Trophoblast cell (in vitro differentiated cells and primary cell): ENCODE data around the gene TMPRSS7.

Source experiments
- DNase-seq, 2 donors: peaks; one replicate each; pipeline ENCODE4 v3.0.0-alpha.2; 2016
- H2AFZ ChIP-seq: 2 replicates; pipeline ENCODE4 v1.6.1; 2013; ENCODE audit warnings: low read length, moderate library complexity, mild to moderate bottlenecking; ENCODE audit not compliant: insufficient read depth, poor library complexity
- H2AK5ac ChIP-seq: 2 replicates; pipeline ENCODE4 v1.6.1; 2013; ENCODE audit warnings: mild to moderate bottlenecking, low read length
- H2BK120ac ChIP-seq: 2 replicates; pipeline ENCODE4 v1.6.1; 2013; ENCODE audit warnings: low read length, mild to moderate bottlenecking, moderate library complexity; ENCODE audit not compliant: insufficient read depth, poor library complexity
- H2BK12ac ChIP-seq: 2 replicates; pipeline ENCODE4 v1.6.1; 2013; ENCODE audit warnings: mild to moderate bottlenecking, low read length, moderate library complexity
- H2BK5ac ChIP-seq: 2 replicates; pipeline ENCODE4 v1.6.1; 2013; ENCODE audit warnings: low read length, low read depth, moderate library complexity, mild to moderate bottlenecking; ENCODE audit not compliant: poor library complexity
- H3K14ac ChIP-seq: 2 replicates; pipeline ENCODE4 v1.6.1; 2013; ENCODE audit warnings: mild to moderate bottlenecking, low read length
- H3K18ac ChIP-seq: 2 replicates; pipeline ENCODE4 v1.6.1; 2013; ENCODE audit warnings: mild to moderate bottlenecking, low read length
- H3K23ac ChIP-seq: 2 replicates; pipeline ENCODE4 v1.6.1; 2013; ENCODE audit warnings: low read length
- H3K27ac ChIP-seq: 2 replicates; pipeline ENCODE4 v1.5.1; 2013; ENCODE audit warnings: low read depth, mild to moderate bottlenecking, inconsistent platforms, low read length, moderate library complexity
- H3K27me3 ChIP-seq: 2 replicates; pipeline ENCODE4 v1.6.1; 2013; ENCODE audit warnings: inconsistent platforms, mild to moderate bottlenecking, low read length, moderate library complexity; ENCODE audit not compliant: insufficient read depth
- H3K36me3 ChIP-seq, 2 experiments: 1 replicate in 1 of 2; 2 replicates in 1 of 2; pipeline ENCODE4 v1.6.1; 2013; ENCODE audit warnings: low read length in 2 of 2, mild to moderate bottlenecking in 2 of 2, moderate library complexity in 1 of 2; ENCODE audit not compliant: insufficient read depth in 2 of 2, control insufficient read depth in 1 of 2
- H3K4ac ChIP-seq: 2 replicates; pipeline ENCODE4 v1.6.1; 2013; ENCODE audit warnings: low read depth, mild to moderate bottlenecking, low read length, moderate library complexity
- H3K4me1 ChIP-seq, 2 experiments: 1 replicate in 1 of 2; 2 replicates in 1 of 2; pipeline ENCODE4 v1.6.1; 2013; ENCODE audit warnings: low read length in 2 of 2, mild to moderate bottlenecking in 2 of 2, moderate library complexity in 1 of 2; ENCODE audit not compliant: insufficient read depth in 2 of 2, control insufficient read depth in 1 of 2
- H3K4me2 ChIP-seq: 2 replicates; pipeline ENCODE4 v1.6.1; 2013; ENCODE audit warnings: inconsistent platforms, mild to moderate bottlenecking, low read length, moderate library complexity
- H3K4me3 ChIP-seq: 2 replicates; pipeline ENCODE4 v1.5.1; 2013; ENCODE audit warnings: mild to moderate bottlenecking, low read depth, low read length, inconsistent platforms
- H3K79me1 ChIP-seq: one replicate; pipeline ENCODE4 v1.6.1; 2013; ENCODE audit warnings: low read length
- H3K79me2 ChIP-seq: 2 replicates; pipeline ENCODE4 v1.6.1; 2013; ENCODE audit warnings: low read length, mild to moderate bottlenecking; ENCODE audit not compliant: control insufficient read depth, insufficient read depth, poor library complexity
- H3K9ac ChIP-seq: 2 replicates; pipeline ENCODE4 v1.6.1; 2013; ENCODE audit warnings: mild to moderate bottlenecking, low read length
- H3K9me3 ChIP-seq: 2 replicates; pipeline ENCODE4 v1.6.1; 2013; ENCODE audit warnings: low read depth, mild to moderate bottlenecking, control low read depth, inconsistent platforms, low read length; ENCODE audit not compliant: insufficient read depth
- H4K12ac ChIP-seq: 2 replicates; pipeline ENCODE4 v1.6.1; 2013; ENCODE audit warnings: low read depth, mild to moderate bottlenecking, low read length, moderate library complexity
- H4K8ac ChIP-seq: 2 replicates; pipeline ENCODE4 v1.6.1; 2013; ENCODE audit warnings: low read depth, mild to moderate bottlenecking, low read length, moderate library complexity
- H4K91ac ChIP-seq: one replicate; pipeline ENCODE4 v1.6.1; 2013; ENCODE audit warnings: low read depth, mild to moderate bottlenecking, low read length, moderate library complexity
- WGBS: extraction: QIAGEN DNeasy Blood & Tissue Kit; methylation state at CpG from one replicate; pipeline ENCODE4 v1.1.7; 2013; ENCODE audit warnings: missing lambda C conversion rate; ENCODE audit not compliant: insufficient read length, insufficient coverage; ENCODE audit errors: extremely low coverage; 5-methylcytosine and 5-hydroxymethylcytosine counted together

TMPRSS7 gene

DNA sequence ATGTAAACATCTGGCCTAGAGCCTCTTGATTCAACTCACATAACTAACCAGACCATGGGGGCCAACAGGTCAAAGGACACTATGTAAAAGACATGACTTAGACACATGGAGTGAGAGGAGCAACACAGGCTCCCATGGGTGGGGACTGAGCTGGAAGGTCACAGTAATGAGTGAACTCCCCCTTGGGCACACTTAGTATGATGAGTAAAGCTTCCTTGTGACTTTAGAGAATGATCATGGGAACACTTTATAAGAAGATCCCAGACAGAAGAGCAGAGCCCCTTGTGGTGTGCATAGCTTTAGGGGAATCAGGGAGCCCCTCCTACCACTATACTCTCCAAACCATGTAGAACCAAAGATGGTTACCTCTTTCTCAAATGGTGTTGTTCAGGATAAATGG is 88.3 kb downstream of the TMPRSS7 start:
- Histone ChIP-seq H3K14ac (no peak overlapping the region), H4K12ac (no peak overlapping the region), H2BK12ac (no peak overlapping the region), H3K36me3 (peaks cover 3 to 6% of the 10 kb centered on the region in 2 experiments), H3K27ac (no peak overlapping the region), H4K8ac (no peak overlapping the region), H3K18ac (no peak overlapping the region), H3K4me2 (no peak overlapping the region), H2AFZ (no peak overlapping the region), H3K79me2 (no peaks in the 10 kb centered on the region), H2BK5ac (no peak overlapping the region), H3K79me1 (peaks cover 9% of the 10 kb centered on the region), H3K9ac (no peak overlapping the region), H3K4me1 (peaks cover 7 to 9% of the 10 kb centered on the region in 2 experiments), H2BK120ac (no peak overlapping the region), H3K9me3 (no peaks in the 10 kb centered on the region), H3K4ac (no peak overlapping the region), H3K4me3 (no peak overlapping the region), H2AK5ac (no peak overlapping the region), H3K27me3 (no peaks in the 10 kb centered on the region), H3K23ac (no peak overlapping the region), H4K91ac (no peak overlapping the region)
- no peak for DNase-seq

DNA sequence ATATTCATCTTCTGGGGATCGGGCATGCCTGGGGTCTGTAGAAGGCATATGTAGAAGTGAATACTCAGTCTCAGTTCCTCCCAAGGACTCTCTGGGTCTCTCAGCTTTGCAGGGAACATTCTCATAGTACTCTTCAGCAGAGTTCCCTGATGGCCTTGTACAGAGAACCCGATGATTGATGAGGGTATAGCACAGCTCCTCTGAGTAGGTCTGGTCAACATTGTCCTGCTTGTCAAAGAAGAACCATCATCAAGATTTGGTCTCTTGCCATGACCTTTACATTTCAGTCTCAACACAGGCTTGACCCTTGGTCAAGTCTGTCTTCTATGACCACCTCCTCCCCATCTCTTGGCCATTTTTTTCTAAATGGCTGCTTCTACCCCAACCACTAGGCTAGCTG is 89.0 kb downstream of the TMPRSS7 start:
- no peaks in the 10 kb centered on the region for H3K9me3 ChIP-seq
- H2BK5ac ChIP-seq = no peak overlapping the region
- H3K36me3 ChIP-seq = peaks cover 2 to 6% of the 10 kb centered on the region in 2 experiments
- H2BK12ac ChIP-seq = no peak overlapping the region
- no peak overlapping the region for H3K23ac ChIP-seq
- peaks cover 7 to 9% of the 10 kb centered on the region in 2 experiments for H3K4me1 ChIP-seq
- H2BK120ac ChIP-seq = no peak overlapping the region
- H4K8ac ChIP-seq = no peak overlapping the region
- peaks cover 9% of the 10 kb centered on the region for H3K79me1 ChIP-seq
- no peak for DNase-seq
- no peaks in the 10 kb centered on the region for H3K79me2 ChIP-seq
- H3K18ac ChIP-seq = no peak overlapping the region
- H4K12ac ChIP-seq = no peak overlapping the region
- no peak overlapping the region for H2AFZ ChIP-seq
- H3K4me2 ChIP-seq = no peak overlapping the region
- H4K91ac ChIP-seq = no peak overlapping the region
- no peak overlapping the region for H3K14ac ChIP-seq
- no peak overlapping the region for H3K9ac ChIP-seq
- no peaks in the 10 kb centered on the region for H3K27me3 ChIP-seq
- WGBS = no CpG with 5 or more reads among the region's 2 CpGs
- H3K4me3 ChIP-seq = no peak overlapping the region
- no peak overlapping the region for H3K4ac ChIP-seq
- no peak overlapping the region for H2AK5ac ChIP-seq
- no peak overlapping the region for H3K27ac ChIP-seq

DNA sequence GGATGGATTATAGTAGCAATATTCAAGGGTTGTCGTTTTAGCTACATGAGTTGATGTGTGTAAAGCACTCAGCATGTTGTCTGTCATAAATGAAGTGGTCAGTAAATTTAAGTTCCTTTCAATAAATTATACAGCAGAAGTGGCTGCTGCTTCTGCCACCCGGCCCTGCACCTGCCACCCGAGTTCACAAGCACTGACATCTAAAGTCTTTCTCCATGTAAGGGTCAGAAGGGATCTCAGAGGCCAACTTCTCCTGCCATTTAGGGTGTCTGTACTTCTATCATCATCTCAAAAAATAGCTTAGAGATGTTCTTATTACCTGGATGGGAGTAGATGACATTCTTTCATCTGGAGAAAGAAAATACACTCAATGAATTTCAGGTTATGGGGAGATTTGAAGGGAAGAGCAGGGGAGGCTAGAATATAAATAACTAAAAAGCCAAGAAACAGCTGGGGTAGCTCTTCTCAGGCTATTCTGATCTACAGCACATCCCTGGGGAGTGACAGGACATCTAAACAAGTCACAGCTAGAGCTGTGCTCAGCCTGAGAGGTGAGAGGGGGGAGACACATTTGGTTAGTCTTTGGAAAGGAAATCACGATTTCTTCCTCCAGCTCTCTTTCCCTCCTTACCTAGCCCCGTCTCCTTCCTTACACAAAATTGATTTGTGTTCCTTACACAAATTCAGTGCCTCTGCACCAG is 90.5 kb downstream of the TMPRSS7 start:
- Histone ChIP-seq H3K27me3 (no peaks in the 10 kb centered on the region), H3K4ac (no peak overlapping the region), H2BK120ac (no peak overlapping the region), H3K9me3 (no peaks in the 10 kb centered on the region), H2AK5ac (no peak overlapping the region), H3K14ac (no peak overlapping the region), H3K4me2 (no peak overlapping the region), H4K91ac (no peak overlapping the region), H3K4me1 (peaks cover 7 to 12% of the 10 kb centered on the region in 2 experiments), H2BK12ac (no peak overlapping the region), H3K18ac (no peak overlapping the region), H3K27ac (no peak overlapping the region), H2AFZ (no peak overlapping the region), H3K79me2 (no peaks in the 10 kb centered on the region), H4K12ac (no peak overlapping the region), H3K79me1 (peaks cover 9% of the 10 kb centered on the region), H2BK5ac (no peak overlapping the region), H4K8ac (no peak overlapping the region), H3K23ac (no peak overlapping the region), H3K36me3 (peaks cover 0 to 6% of the 10 kb centered on the region in 2 experiments), H3K4me3 (no peak overlapping the region), H3K9ac (no peak overlapping the region)
- no peak for DNase-seq
- no CpG with 5 or more reads among the region's 5 CpGs for WGBS

DNA sequence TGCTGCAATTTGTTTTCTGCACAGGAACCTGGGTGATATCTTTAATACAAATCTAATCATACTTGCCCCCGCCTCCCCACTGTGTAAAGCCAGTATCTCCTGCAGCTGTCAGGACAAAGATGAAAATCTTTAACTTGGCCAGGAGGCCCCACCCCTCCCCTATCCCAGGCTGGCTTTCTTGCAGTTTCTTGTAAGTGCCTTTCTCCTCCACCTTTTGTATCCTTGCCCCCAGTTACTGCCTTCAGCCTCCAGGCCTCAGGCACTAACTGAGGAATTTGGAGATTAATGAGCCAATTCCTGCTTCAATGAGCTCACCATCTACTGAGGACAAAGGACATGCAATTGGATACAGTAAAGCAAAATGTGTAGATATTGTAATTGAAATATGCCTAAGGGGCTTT is 92.0 kb downstream of the TMPRSS7 start:
- no peak overlapping the region for H3K27ac ChIP-seq
- H4K91ac ChIP-seq = no peak overlapping the region
- H3K4me2 ChIP-seq = peak overlapping the region; percentile 36
- no CpG with 5 or more reads among the region's 1 CpG for WGBS
- H3K79me1 ChIP-seq = peaks cover 9% of the 10 kb centered on the region
- no peaks in the 10 kb centered on the region for H3K27me3 ChIP-seq
- no peak overlapping the region for H4K12ac ChIP-seq
- H3K4ac ChIP-seq = no peak overlapping the region
- H3K23ac ChIP-seq = no peak overlapping the region
- no peak overlapping the region for H3K9ac ChIP-seq
- H4K8ac ChIP-seq = no peak overlapping the region
- no peaks in the 10 kb centered on the region for H3K9me3 ChIP-seq
- H3K18ac ChIP-seq = no peak overlapping the region
- H3K36me3 ChIP-seq = peaks cover 0 to 5% of the 10 kb centered on the region in 2 experiments
- H2BK120ac ChIP-seq = no peak overlapping the region
- H3K14ac ChIP-seq = no peak overlapping the region
- no peak overlapping the region for H2AFZ ChIP-seq
- H2BK12ac ChIP-seq = no peak overlapping the region
- H2BK5ac ChIP-seq = no peak overlapping the region
- H3K79me2 ChIP-seq = no peaks in the 10 kb centered on the region
- H3K4me1 ChIP-seq = peaks cover 7 to 15% of the 10 kb centered on the region in 2 experiments
- DNase-seq = peak; percentile 87 to 90
- no peak overlapping the region for H3K4me3 ChIP-seq
- no peak overlapping the region for H2AK5ac ChIP-seq
